Activated T-helper 2 cell treated with anti-CD3 and anti-CD28 coated beads, Interferon-gamma antibody, Interleukin-2, Interleukin-4, amounts not matched to agents 10 μg/mL and 5 μg/mL and 100 μg/mL, durations not matched to agents 14 hours and 24 hours and 36 hours (primary cell): ENCODE measurements around the gene HDAC3. TPM values are rescaled to one million over a fixed set of nuclear protein-coding genes. Genes with fewer than 3 reads are reported as not detected.
A peak's percentile ranks its signal among the peaks of the same experiment; 100 is the strongest.

ENCODE experiments used
- DNase-seq: peaks from one replicate; pipeline ENCODE4 v3.0.0; 2021; ENCODE audit warnings: low spot score
- H3K27ac Mint-ChIP-seq: one replicate; pipeline ENCODE4 v1.8.0; 2021; ENCODE audit warnings: mixed read lengths
- H3K27me3 Mint-ChIP-seq: one replicate; pipeline ENCODE4 v1.8.0; 2021; ENCODE audit warnings: low read depth, mixed read lengths
- H3K36me3 Mint-ChIP-seq: one replicate; pipeline ENCODE4 v1.8.0; 2021; ENCODE audit warnings: low read depth, mixed read lengths
- H3K4me1 Mint-ChIP-seq: one replicate; pipeline ENCODE4 v1.8.0; 2021; ENCODE audit warnings: low read depth, mixed read lengths
- H3K4me3 Mint-ChIP-seq: one replicate; pipeline ENCODE4 v1.8.0; 2021; ENCODE audit warnings: low read depth, mild to moderate bottlenecking, moderate library complexity, mixed read lengths
- H3K9me3 Mint-ChIP-seq: one replicate; pipeline ENCODE4 v1.8.0; 2021; ENCODE audit warnings: mixed read lengths
- intact Hi-C: fragments of 100-400 bp; cut with micrococcal nuclease; formaldehyde crosslinking; loops from one replicate; pipeline ENCODE4 v1.15.1; 2023
- total RNA-seq: library from RNA; stranded (reverse); gene quantifications from 2 replicates; pipeline ENCODE4 v1.2.3, GENCODE V29; 2022

The HDAC3 gene
- total RNA-seq, 1 donor from 2014 or later: 92.4 TPM

- intact Hi-C loops: no loop called here
- Mint-ChIP-seq H3K27ac (peak overlapping the region; percentile 68), H3K27me3 (no peaks in the 10 kb centered on the region), H3K4me1 (peaks cover 74% of the 10 kb centered on the region), H3K36me3 (peaks cover 23% of the 10 kb centered on the region), H3K4me3 (peak overlapping the region; percentile 10), H3K9me3 (no peaks in the 10 kb centered on the region)
- no peak for DNase-seq
Observed at GRCh38 chr5:141602606-141603005, 34.0 kb downstream of the HDAC3 start.

GRCh38 chr5:141598391-141599345, 38.0 kb downstream of the HDAC3 start:
- Mint-ChIP-seq H3K4me3 (no peak overlapping the region), H3K27me3 (no peaks in the 10 kb centered on the region)
- intact Hi-C loops: no loop called here

GRCh38 chr5:141597814-141598213, 38.8 kb downstream of the HDAC3 start:
- H3K36me3 Mint-ChIP-seq: peaks cover 33% of the 10 kb centered on the region
- H3K4me1 Mint-ChIP-seq: peaks cover 53% of the 10 kb centered on the region
- H3K4me3 Mint-ChIP-seq: no peak overlapping the region
- intact Hi-C loops: no loop called here
- DNase-seq: no peak
- no peaks in the 10 kb centered on the region for H3K27me3 Mint-ChIP-seq
- H3K27ac Mint-ChIP-seq: no peak overlapping the region
- H3K9me3 Mint-ChIP-seq: no peaks in the 10 kb centered on the region

More at GRCh38 chr5:141598391-141599345, 38.0 kb downstream of the HDAC3 start:
- H3K9me3 Mint-ChIP-seq: no peaks in the 10 kb centered on the region
- peaks cover 34% of the 10 kb centered on the region for H3K36me3 Mint-ChIP-seq
- peaks cover 58% of the 10 kb centered on the region for H3K4me1 Mint-ChIP-seq
- no peak for DNase-seq
- H3K27ac Mint-ChIP-seq: peak overlapping the region; percentile 59

GRCh38 chr5:141597394-141597793, 39.3 kb downstream of the HDAC3 start:
- H3K36me3 Mint-ChIP-seq: peaks cover 29% of the 10 kb centered on the region
- DNase-seq: no peak
- no peak overlapping the region for H3K4me3 Mint-ChIP-seq
- H3K27ac Mint-ChIP-seq: no peak overlapping the region
- H3K9me3 Mint-ChIP-seq: no peaks in the 10 kb centered on the region
- no peaks in the 10 kb centered on the region for H3K27me3 Mint-ChIP-seq
- intact Hi-C loops: no loop called here
- peaks cover 54% of the 10 kb centered on the region for H3K4me1 Mint-ChIP-seq

- no peak for DNase-seq
- no peak overlapping the region for H3K4me3 Mint-ChIP-seq
- H3K9me3 Mint-ChIP-seq: no peaks in the 10 kb centered on the region
- H3K27ac Mint-ChIP-seq: peak overlapping the region; percentile 1
- no peaks in the 10 kb centered on the region for H3K27me3 Mint-ChIP-seq
- peaks cover 32% of the 10 kb centered on the region for H3K36me3 Mint-ChIP-seq
- peaks cover 56% of the 10 kb centered on the region for H3K4me1 Mint-ChIP-seq
- intact Hi-C loops: no loop called here
Observed at GRCh38 chr5:141596867-141597266, 39.8 kb downstream of the HDAC3 start.

GRCh38 chr5:141590127-141590526, 46.5 kb downstream of the HDAC3 start:
- H3K4me3 Mint-ChIP-seq: no peak overlapping the region
- peaks cover 57% of the 10 kb centered on the region for H3K36me3 Mint-ChIP-seq
- H3K27me3 Mint-ChIP-seq: no peaks in the 10 kb centered on the region
- H3K27ac Mint-ChIP-seq: no peak overlapping the region
- intact Hi-C loops: no loop called here
- peaks cover 27% of the 10 kb centered on the region for H3K4me1 Mint-ChIP-seq
- no peak for DNase-seq
- H3K9me3 Mint-ChIP-seq: no peaks in the 10 kb centered on the region

- DNase-seq: no peak
Observed at GRCh38 chr5:141586246-141586645, 50.4 kb downstream of the HDAC3 start.

GRCh38 chr5:141585594-141585993, 51.1 kb downstream of the HDAC3 start:
- Mint-ChIP-seq H3K27me3 (no peaks in the 10 kb centered on the region), H3K4me3 (no peak overlapping the region), H3K4me1 (peaks cover 9% of the 10 kb centered on the region), H3K9me3 (no peaks in the 10 kb centered on the region), H3K36me3 (peaks cover 77% of the 10 kb centered on the region), H3K27ac (no peak overlapping the region)
- no peak for DNase-seq
- intact Hi-C loops: no loop called here

More at GRCh38 chr5:141586246-141586645, 50.4 kb downstream of the HDAC3 start:
- Mint-ChIP-seq H3K36me3 (peaks cover 77% of the 10 kb centered on the region), H3K27me3 (no peaks in the 10 kb centered on the region), H3K4me3 (no peak overlapping the region), H3K27ac (no peak overlapping the region), H3K9me3 (no peaks in the 10 kb centered on the region), H3K4me1 (peaks cover 14% of the 10 kb centered on the region)
- intact Hi-C loops: no loop called here

GRCh38 chr5:141574122-141574510, 62.5 kb downstream of the HDAC3 start:
- intact Hi-C loops: no loop called here
- H3K27me3 Mint-ChIP-seq: no peaks in the 10 kb centered on the region
- H3K4me1 Mint-ChIP-seq: no peaks in the 10 kb centered on the region
- no peak for DNase-seq
- H3K4me3 Mint-ChIP-seq: no peak overlapping the region
- peaks cover 83% of the 10 kb centered on the region for H3K36me3 Mint-ChIP-seq
- H3K27ac Mint-ChIP-seq: no peak overlapping the region
- no peaks in the 10 kb centered on the region for H3K9me3 Mint-ChIP-seq

- Mint-ChIP-seq H3K9me3 (no peaks in the 10 kb centered on the region), H3K36me3 (peaks cover 81% of the 10 kb centered on the region), H3K4me1 (no peaks in the 10 kb centered on the region), H3K27ac (no peak overlapping the region), H3K27me3 (no peaks in the 10 kb centered on the region), H3K4me3 (no peak overlapping the region)
- intact Hi-C loops: no loop called here
- no peak for DNase-seq
Observed at GRCh38 chr5:141573489-141574121, 63.0 kb downstream of the HDAC3 start.

Other genes with a start within 250 kb of the HDAC3 start
- gene PCDHGB4, start 249.2 kb downstream of the HDAC3 start, total RNA-seq: 0.28 and 0.34 TPM in 2 replicates
- gene PCDHGA8, start 244.2 kb downstream of the HDAC3 start, total RNA-seq: 0.07 and 0.23 TPM in 2 replicates
- gene PCDHGB5, start 238.9 kb downstream of the HDAC3 start, total RNA-seq: 0.62 and 0.92 TPM in 2 replicates
- gene PCDHGA9, start 234.1 kb downstream of the HDAC3 start, total RNA-seq: 0.23 and 0.32 TPM in 2 replicates
- 0.21 and 0.34 TPM in 2 replicates for gene PCDHGB6, start 228.8 kb downstream of the HDAC3 start, total RNA-seq
- 0.21 and 0.34 TPM in 2 replicates for gene PCDHGA10, start 223.9 kb downstream of the HDAC3 start, total RNA-seq
- gene PCDHGB7, start 219.2 kb downstream of the HDAC3 start, total RNA-seq: 0.18 and 0.23 TPM in 2 replicates
- 0.21 and 0.39 TPM in 2 replicates for gene PCDHGA11, start 215.8 kb downstream of the HDAC3 start, total RNA-seq
- gene PCDHGA12, start 206.3 kb downstream of the HDAC3 start, total RNA-seq: 0.11 and 0.16 TPM in 2 replicates
- gene PCDHGC3, start 160.9 kb downstream of the HDAC3 start, total RNA-seq: 0.21 and 0.23 TPM in 2 replicates
- not detected in 2 replicates for gene PCDHGC4, start 151.8 kb downstream of the HDAC3 start, total RNA-seq
- not detected in 2 replicates for gene PCDHGC5, start 147.8 kb downstream of the HDAC3 start, total RNA-seq
- 228 and 234 TPM in 2 replicates for gene DIAPH1, start 17.8 kb downstream of the HDAC3 start, total RNA-seq
- gene RELL2, start 148 bp upstream of the HDAC3 start, total RNA-seq: 15.9 and 16.1 TPM in 2 replicates
- 37.4 and 42.8 TPM in 2 replicates for gene FCHSD1, start 14.6 kb upstream of the HDAC3 start, total RNA-seq
- 9.9 and 10.5 TPM in 2 replicates for gene ARAP3, start 45.4 kb upstream of the HDAC3 start, total RNA-seq
- not detected in 2 replicates for gene PCDH1, start 241.6 kb upstream of the HDAC3 start, total RNA-seq